HK-2 (cell line): Measurements from ENCODE around the gene MYCBP2.
"Not testable (repeated sequence)": the region's sequence is repeated elsewhere in the genome, so short reads cannot be mapped to it uniquely, and the experiment has no call there.

Source experiments
- DNase-seq: peaks from one replicate; pipeline ENCODE4 v3.0.0-alpha.2; 2018; ENCODE audit not compliant: unreplicated experiment

MYCBP2 gene

GRCh38 chr13:77300176-77301037, 26.5 kb downstream of the MYCBP2 start:
- no peak for DNase-seq

DNA sequence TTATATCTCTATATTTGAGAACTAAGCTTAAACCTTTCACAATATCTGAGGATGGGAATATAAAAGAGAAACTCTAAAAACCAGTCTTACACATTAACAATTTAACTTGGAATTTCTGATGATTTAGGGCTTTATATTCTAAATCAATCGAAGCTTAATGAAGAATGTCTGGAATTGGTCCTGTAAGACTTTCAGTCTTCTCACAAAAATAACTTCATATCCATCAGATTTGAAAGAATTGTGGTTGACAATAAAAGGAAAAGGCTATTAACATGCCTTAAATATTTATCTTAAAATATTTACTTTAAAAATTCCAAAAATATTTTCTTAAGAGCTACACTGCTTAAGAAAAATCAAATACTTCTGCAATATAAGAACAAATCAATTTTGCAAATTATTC, 27.3 kb downstream of the MYCBP2 start:
- no peak for DNase-seq

GRCh38 chr13:77298426-77298825, 28.5 kb downstream of the MYCBP2 start:
- no peak for DNase-seq

- no peak for DNase-seq
Observed at GRCh38 chr13:77291774-77292173, 35.1 kb downstream of the MYCBP2 start.

GRCh38 chr13:77290342-77290741, 36.6 kb downstream of the MYCBP2 start:
- no peak for DNase-seq

GRCh38 chr13:77289851-77290250, 37.0 kb downstream of the MYCBP2 start:
- DNase-seq: no peak

- DNase-seq: not testable (repeated sequence)
Observed at GRCh38 chr13:77285632-77286031, 41.3 kb downstream of the MYCBP2 start.

DNA sequence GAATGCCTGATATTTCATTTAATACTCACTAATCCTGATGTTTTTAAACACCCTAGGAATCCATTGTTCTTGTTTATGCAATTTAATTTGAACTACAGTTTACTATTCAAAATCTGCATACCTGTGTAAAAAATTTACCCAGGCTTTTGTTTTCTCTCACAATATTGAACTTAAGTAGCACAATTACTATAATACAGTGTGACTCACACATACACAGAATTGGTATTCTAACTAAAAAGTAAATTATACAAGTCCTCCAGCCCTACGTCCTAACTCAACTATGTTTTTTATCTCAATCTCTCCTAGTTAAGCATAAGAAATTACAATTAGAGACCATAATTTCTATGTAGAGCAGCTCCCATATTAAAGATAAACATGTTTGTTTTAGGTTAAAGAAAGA, 41.8 kb downstream of the MYCBP2 start:
- no peak for DNase-seq

- DNase-seq: no peak
Observed at GRCh38 chr13:77274126-77274525, 52.8 kb downstream of the MYCBP2 start.

DNA sequence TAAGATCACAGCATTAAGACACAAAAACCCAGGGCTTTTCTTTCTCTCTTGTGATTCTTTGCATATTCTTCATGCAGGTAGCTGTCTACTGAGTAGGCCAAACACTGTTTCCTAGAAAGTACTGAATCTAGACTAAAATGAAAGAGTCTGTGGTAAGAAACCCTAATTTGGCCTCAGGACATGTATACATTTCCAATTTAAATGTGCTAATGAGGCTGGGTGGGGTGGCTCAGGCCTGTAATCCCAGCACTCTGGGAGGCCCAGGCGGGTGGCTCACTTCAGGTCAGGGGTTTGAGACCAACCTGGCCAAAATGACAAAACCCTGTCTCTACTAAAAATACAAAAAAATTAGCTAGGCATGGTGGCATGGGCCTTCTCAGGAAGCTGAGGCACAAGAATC, 57.8 kb downstream of the MYCBP2 start:
- no peak for DNase-seq

GRCh38 chr13:77267362-77267761, 59.5 kb downstream of the MYCBP2 start:
- no peak for DNase-seq

- no peak for DNase-seq
Observed at GRCh38 chr13:77265336-77265735, 61.6 kb downstream of the MYCBP2 start.

DNA sequence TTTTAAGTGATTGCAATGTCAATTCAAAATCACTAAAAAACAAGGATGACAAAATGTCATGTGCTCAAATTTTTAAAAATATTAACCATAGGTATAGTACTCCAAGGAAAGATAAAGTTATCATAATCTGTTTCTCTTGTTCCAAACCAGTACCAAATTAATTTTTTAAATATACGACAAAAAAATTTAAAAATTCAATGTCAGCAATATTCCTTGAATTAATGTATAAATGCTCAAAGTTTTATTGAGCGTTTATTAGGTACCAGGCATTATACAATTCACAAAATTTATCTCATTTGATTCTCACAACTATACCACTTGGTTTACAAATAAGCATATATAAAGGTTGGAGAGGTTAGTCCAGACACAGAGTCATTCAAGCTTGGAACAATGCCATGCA, 64.7 kb downstream of the MYCBP2 start:
- no peak for DNase-seq

GRCh38 chr13:77250975-77251374, 75.9 kb downstream of the MYCBP2 start:
- no peak for DNase-seq

GRCh38 chr13:77245224-77245623, 81.7 kb downstream of the MYCBP2 start:
- DNase-seq: not testable (repeated sequence)

DNA sequence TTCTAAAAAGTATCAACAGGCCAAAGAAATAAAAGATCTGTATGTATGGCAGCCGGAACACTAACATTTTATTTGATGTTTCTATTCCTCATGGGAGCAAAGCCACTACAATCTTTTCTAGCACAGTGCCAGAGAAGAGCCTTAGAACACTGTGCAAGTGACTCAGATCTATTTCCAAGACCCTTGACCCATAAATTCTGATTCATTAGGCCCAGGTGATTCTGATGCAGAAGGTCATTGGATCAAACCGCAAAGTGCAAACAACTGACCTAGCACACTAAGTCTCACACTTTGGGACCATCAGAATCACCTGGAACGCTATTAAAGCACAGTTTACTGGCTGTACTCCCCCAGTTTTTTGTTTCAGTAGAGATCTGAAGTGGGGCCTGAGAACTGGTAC, 87.6 kb downstream of the MYCBP2 start:
- no peak for DNase-seq

GRCh38 chr13:77235456-77236022, 91.4 kb downstream of the MYCBP2 start:
- DNase-seq: no peak

DNA sequence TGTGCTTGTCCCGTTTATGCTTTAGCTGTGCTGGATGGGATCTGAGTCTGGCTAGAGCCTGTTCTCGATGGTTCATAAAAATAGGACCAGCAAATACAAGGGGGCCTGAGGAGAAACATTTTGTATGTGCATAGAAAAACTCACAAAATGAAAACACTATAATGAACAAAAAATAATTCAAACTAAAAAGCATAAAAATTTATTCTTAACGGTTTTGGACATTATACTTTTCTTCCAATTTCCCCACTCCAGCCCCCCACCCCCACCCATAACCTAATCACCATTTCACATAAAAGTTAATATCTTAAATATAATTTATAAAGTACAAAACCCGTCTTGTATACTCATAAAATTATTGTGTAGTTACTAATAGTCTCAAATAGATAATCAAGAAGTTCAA, 93.7 kb downstream of the MYCBP2 start:
- DNase-seq: no peak

- DNase-seq: no peak
Observed at GRCh38 chr13:77230560-77230959, 96.3 kb downstream of the MYCBP2 start.

DNA sequence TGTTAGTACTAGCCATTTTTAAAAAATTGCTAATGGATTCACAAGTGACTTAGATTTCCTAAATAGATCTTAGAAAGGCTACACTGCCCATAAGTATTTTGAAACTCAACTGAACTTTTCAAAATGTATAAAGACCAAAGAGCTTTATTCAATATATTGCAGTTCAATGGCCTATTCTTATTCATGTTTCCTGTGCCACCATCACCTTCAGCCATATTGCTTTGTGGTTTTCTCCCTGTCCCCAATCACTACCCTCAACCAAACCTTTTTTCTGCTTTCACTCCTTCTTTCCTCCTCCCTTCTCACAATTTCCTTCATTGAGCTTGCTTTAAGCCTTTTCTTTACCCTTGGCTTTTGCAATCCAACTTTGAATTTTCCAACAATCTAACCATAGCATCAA, 100.9 kb downstream of the MYCBP2 start:
- no peak for DNase-seq

- DNase-seq: no peak
Observed at GRCh38 chr13:77222909-77223308, 104.0 kb downstream of the MYCBP2 start.

DNA sequence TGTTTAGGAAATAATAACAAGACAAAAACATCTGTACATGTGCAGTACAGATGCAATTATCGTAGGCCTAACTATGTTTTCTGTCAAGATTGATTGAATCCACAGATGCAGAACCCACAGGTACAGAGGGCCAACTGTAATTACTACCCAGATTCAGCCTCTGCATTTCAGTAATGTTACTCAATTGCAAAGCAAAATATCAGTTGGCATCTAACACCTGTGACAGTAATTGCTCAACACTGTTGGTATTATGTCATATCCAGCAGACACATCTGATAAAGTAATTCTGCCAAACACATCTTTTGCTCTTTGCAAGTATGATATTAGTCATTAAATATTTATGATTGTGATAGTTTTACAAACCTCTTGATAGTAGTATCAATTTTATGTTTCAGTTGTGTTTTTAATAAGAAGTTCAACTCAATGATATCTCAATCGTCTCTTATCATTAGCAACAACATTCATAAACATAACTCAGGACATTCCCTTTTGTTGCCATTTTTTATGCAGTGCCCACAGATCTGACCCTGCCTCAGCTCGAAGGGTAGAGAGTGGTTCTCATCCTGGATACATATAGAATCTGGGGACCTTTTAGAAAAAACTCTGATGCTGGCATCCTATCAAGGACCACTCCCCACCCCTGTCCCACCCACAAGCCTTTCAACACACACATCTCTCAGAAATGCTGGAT, 104.7 kb downstream of the MYCBP2 start:
- no peak for DNase-seq

DNA sequence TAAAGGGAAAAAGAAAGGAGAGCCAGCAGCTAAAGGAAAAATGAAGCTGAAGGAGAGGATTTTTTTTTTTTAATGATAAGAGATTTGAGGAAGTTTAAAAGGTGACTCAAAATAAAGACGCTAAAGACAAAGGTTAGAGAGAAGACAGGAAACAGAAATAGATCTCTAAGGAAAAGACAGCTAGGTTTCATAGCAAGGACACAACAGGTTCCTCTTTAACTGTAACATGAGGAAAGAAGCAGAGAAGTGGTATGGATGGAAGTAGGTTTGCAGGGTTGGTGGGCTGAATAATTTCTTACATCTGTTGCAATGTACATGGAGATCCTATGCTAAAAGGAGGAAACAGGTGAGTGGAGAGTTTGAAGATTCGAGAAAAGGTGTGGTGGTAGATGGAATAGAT, 107.5 kb downstream of the MYCBP2 start:
- no peak for DNase-seq
